IPS-18c (cell line): ENCODE data around the gene SPATA32.
"Not testable (repeated sequence)": the region's sequence is repeated elsewhere in the genome, so short reads cannot be mapped to it uniquely, and the experiment has no call there.

ENCODE experiments used
- H3K4me3 ChIP-seq: 2 replicates; pipeline ENCODE4 v1.7.0; 2013; ENCODE audit warnings: low read depth, mild to moderate bottlenecking, low read length, moderate library complexity; ENCODE audit not compliant: insufficient read depth
- H3K9me3 ChIP-seq: one replicate; pipeline ENCODE4 v1.6.1; 2013; ENCODE audit warnings: mild to moderate bottlenecking, low read length, moderate library complexity; ENCODE audit not compliant: control insufficient read depth, insufficient read depth

The SPATA32 gene

GRCh38 chr17:45261577-45262515 is at the start of gene SPATA32:
Gene SPATA32 (minus strand): TSS chr17:45262094. CDS start chr17:45262016, 78 bp downstream.
- Histone ChIP-seq H3K4me3 (peak within 1 kb of the TSS; percentile 58), H3K9me3 (no peaks in the 10 kb centered on the region)

GRCh38 chr17:45311401-45311759 is 49.5 kb upstream of the SPATA32 start:
- no peak overlapping the region for H3K4me3 ChIP-seq
- H3K9me3 ChIP-seq: no peaks in the 10 kb centered on the region

- no peak overlapping the region for H3K4me3 ChIP-seq
Observed at GRCh38 chr17:45310380-45311324, 48.8 kb upstream of the SPATA32 start.

GRCh38 chr17:45309400-45309799 is 47.5 kb upstream of the SPATA32 start:
- Histone ChIP-seq H3K4me3 (no peak overlapping the region), H3K9me3 (no peaks in the 10 kb centered on the region)

More at GRCh38 chr17:45310380-45311324, 48.8 kb upstream of the SPATA32 start:
- H3K9me3 ChIP-seq: no peaks in the 10 kb centered on the region

- Histone ChIP-seq H3K4me3 (no peak overlapping the region), H3K9me3 (no peaks in the 10 kb centered on the region)
Observed at GRCh38 chr17:45308840-45309239, 46.9 kb upstream of the SPATA32 start.

GRCh38 chr17:45308016-45308365 is 46.1 kb upstream of the SPATA32 start:
- Histone ChIP-seq H3K4me3 (no peak overlapping the region), H3K9me3 (no peaks in the 10 kb centered on the region)

GRCh38 chr17:45307290-45308015 is 45.6 kb upstream of the SPATA32 start:
- H3K4me3 ChIP-seq: no peak overlapping the region

GRCh38 chr17:45306623-45307022 is 44.7 kb upstream of the SPATA32 start:
- Histone ChIP-seq H3K4me3 (no peak overlapping the region), H3K9me3 (no peaks in the 10 kb centered on the region)

More at GRCh38 chr17:45307290-45308015, 45.6 kb upstream of the SPATA32 start:
- no peaks in the 10 kb centered on the region for H3K9me3 ChIP-seq

GRCh38 chr17:45306094-45306493 is 44.2 kb upstream of the SPATA32 start:
- no peaks in the 10 kb centered on the region for H3K9me3 ChIP-seq
- no peak overlapping the region for H3K4me3 ChIP-seq

- Histone ChIP-seq H3K9me3 (no peaks in the 10 kb centered on the region), H3K4me3 (no peak overlapping the region)
Observed at GRCh38 chr17:45305530-45306087, 43.7 kb upstream of the SPATA32 start.

GRCh38 chr17:45302649-45303173 is 40.8 kb upstream of the SPATA32 start:
- no peaks in the 10 kb centered on the region for H3K9me3 ChIP-seq
- no peak overlapping the region for H3K4me3 ChIP-seq

- H3K4me3 ChIP-seq, H3K9me3 ChIP-seq: not testable (repeated sequence)
Observed at GRCh38 chr17:45302220-45302619, 40.3 kb upstream of the SPATA32 start.

GRCh38 chr17:45301674-45302073 is 39.8 kb upstream of the SPATA32 start:
- H3K4me3 ChIP-seq: no peak overlapping the region
- no peaks in the 10 kb centered on the region for H3K9me3 ChIP-seq

GRCh38 chr17:45300060-45300751 is 38.3 kb upstream of the SPATA32 start:
- H3K4me3 ChIP-seq: no peak overlapping the region
- H3K9me3 ChIP-seq: no peaks in the 10 kb centered on the region

GRCh38 chr17:45299361-45299760 is 37.5 kb upstream of the SPATA32 start:
- Histone ChIP-seq H3K4me3 (no peak overlapping the region), H3K9me3 (no peaks in the 10 kb centered on the region)

GRCh38 chr17:45298546-45299285 is 36.8 kb upstream of the SPATA32 start:
- no peak overlapping the region for H3K4me3 ChIP-seq

More at GRCh38 chr17:45298546-45299285, 36.8 kb upstream of the SPATA32 start:
- no peaks in the 10 kb centered on the region for H3K9me3 ChIP-seq
